C4-2B (cell line): Measurements from ENCODE around the gene FLT1.

Experiments
- H3K27ac ChIP-seq: fragments of 450-650 bp; 2 replicates; pipeline ENCODE4 v1.5.1; 2017
- CTCF ChIP-seq: fragments of 450-650 bp; conservative IDR thresholded peaks from 2 replicates; pipeline ENCODE4 v1.5.1; 2017; ENCODE audit warnings: mild to moderate bottlenecking
- ZFX ChIP-seq: fragments of 450-650 bp; IDR thresholded peaks from 2 replicates; pipeline ENCODE4 v1.6.1; 2017

FLT1 gene

DNA sequence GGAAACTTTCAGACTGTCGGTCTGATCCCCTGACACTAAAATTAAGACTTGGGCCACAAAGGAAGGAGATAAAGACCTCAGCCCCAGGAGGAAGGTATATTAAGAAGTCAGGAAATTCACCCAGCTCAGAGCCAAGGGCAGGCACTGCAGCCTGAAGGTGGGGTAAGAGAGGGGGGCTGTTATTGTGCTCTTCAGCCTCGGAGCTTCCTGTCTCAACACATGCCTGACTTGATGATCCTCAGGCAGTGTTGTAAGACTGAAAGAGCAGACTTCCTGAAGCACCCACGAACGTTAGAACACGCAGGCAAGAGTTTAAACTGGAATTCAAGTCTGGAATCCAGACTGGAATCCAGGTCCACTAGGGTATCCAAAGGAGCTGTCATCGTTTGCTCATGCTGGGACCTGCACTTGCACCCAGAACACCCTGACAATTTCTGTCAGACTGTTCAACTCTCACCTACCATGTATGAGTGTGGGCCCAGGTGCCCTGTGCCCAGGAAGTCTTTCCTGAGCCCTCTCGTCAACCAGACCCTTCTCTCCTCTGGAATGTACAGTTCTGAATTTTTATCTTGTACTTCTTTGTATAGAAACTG is 10.7 kb upstream of the FLT1 start:
- no peak for TF ChIP-seq CTCF
- no peak for TF ChIP-seq ZFX
- no peak overlapping the region for H3K27ac ChIP-seq

DNA sequence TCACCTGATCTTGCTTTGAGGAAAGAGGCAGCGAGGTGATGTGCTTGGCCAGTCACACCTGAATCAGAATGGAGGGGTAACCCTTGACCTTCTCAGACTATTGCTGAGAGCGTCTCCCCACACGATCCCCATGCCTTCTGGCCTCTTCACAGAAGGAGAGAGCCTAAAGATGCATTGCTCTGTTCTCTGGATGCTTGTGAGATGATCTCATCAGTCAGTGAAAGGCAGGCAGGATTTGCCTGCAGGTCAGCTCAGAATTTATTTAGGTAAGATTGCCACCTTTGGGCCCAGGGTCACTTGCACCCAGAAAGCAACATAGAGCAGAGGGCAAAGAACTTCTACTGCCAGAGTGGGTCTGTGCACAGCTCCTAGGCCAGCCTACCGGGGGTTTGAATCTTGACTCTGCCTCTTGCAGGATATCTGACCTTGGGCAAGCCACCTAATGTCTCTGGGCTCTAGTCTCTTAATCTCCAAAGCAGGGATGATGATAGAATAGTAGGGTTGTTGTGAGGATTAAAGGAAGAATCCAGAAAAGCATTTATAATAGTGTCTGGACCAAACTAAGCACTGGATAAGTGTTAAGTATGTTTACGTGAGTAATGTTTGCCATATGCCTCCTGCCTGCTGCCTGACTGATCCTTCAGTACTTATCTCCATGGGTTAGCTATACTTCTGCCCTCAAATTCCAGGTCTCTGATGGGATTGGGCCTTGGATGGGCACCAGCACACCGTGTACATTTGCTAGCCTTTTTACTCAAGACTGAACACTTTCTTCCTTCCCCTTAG is 8.4 kb upstream of the FLT1 start:
- TF ChIP-seq ZFX (no peak), CTCF (no peak)
- no peak overlapping the region for H3K27ac ChIP-seq

- TF ChIP-seq ZFX (no peak), CTCF (no peak)
- H3K27ac ChIP-seq: no peak overlapping the region
Observed at GRCh38 chr13:28501547-28501946, 6.6 kb upstream of the FLT1 start.

- TF ChIP-seq CTCF: no peak
- TF ChIP-seq ZFX: no peak
- H3K27ac ChIP-seq: no peak overlapping the region
Observed at GRCh38 chr13:28499609-28500008, 4.7 kb upstream of the FLT1 start.

DNA sequence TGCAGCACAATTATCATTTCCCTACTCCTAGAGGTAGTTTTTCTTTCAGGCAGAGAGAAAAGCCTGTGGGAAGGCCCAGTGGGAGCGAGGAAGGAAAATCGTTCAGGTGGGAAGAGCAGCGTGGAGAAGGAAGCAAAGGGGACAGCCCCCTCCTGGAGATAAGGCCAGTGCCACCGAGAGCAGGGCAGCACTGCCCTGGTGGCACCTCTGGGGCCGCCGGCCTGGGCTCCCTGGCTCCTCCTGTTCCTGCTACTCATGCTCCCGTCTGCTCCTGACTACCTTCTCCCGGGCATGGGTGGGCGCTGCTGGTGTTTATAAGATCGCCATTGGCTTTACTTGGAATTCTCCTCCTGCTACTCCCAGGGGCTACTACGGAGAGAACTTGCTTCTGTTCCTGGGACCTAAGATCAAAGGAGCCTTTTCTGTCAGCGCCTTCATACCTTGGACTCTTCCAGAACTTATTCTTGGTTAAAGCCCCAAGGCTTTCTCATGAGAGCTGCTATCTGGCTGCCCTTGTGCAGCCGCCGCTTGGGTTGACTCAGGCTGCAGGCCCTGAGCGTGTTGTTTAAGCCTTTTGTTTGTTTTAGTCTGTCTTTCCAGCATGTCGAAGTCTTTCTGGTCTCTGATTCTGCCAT is 3.7 kb upstream of the FLT1 start:
- H3K27ac ChIP-seq: no peak overlapping the region
- no peak for TF ChIP-seq CTCF
- no peak for TF ChIP-seq ZFX

DNA sequence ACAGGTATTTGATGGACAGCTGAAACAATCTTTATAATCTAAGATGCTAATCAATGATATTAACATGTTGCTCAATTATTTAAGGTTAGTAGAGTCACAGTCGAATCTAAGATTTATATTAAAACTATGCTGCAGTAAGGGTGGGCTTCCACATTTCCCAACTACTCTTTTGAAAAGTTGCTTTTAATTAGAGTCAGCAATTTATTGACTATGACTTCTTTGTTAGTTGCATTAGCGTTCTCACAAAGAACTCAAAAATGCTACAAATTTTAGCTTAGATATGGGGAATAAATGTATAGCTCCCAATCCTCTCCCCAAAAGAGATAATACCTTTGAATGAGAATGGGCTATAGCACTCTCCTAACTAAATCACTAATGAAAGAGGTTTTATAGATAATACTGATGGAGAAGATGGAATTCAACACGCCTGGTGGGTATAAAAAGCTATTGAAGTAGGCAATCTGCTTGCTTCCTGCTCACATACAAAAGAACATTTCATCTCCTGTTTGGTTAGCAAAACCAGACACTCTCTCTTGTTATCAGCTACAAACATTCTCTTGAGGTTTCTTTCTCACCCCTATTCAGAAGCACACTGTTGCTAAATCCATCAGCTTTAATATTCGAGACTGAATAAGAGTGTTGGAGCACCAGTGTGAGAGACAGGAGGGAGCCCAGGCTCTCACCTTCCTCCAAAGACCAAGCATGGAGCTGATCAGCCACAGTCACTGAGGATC is 2.4 kb upstream of the FLT1 start:
- no peak overlapping the region for H3K27ac ChIP-seq
- TF ChIP-seq ZFX (no peak), CTCF (no peak)

DNA sequence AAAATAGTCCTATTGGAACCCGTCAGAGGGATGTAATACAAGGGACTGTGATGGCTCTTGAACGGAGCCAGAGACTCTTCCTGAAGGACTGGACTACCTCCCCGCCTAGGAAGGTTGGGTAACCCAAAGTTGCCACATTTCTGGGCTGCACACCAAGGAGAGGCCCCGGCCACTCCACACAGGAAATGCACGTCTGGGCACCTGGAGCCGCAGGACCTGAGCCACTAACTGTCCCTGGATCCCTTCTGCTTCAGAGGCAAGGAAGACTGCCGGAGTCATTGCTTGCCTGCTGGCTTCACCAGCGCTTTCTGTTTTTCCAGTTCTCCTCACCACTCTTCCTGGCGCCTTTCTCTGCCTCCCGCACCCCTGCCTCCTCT is 1.2 kb upstream of the FLT1 start:
- H3K27ac ChIP-seq: no peak overlapping the region
- TF ChIP-seq CTCF (no peak), ZFX (no peak)
